K562 (cell line): ENCODE results near the gene COA5. TPM values are rescaled to one million over a fixed set of nuclear protein-coding genes. Genes with fewer than 3 reads are reported as not detected.

ENCODE experiments used
- CHCHD3 ChIP-seq: fragments of 250-450 bp; sonication (Bioruptor Pico); IDR thresholded peaks from 2 replicates; pipeline ENCODE4 v2.1.2; 2022; ENCODE audit warnings: mild to moderate bottlenecking
- HDAC8 ChIP-seq: fragments of 450-650 bp; IDR thresholded peaks from 2 replicates; pipeline ENCODE4 v1.6.1; 2016; ENCODE audit warnings: mild to moderate bottlenecking, missing genetic modification characterization, moderate library complexity, missing compliant biosample characterization
- HMGXB4 ChIP-seq: sonication (generic); formaldehyde crosslinking; IDR thresholded peaks from 2 replicates; pipeline ENCODE4 v1.8.1; 2023; ENCODE audit warnings: mild to moderate bottlenecking, missing genetic modification reagents
- NCOA6 ChIP-seq: fragments of 450-650 bp; IDR thresholded peaks from 2 replicates; pipeline ENCODE4 v1.6.1; 2017; ENCODE audit warnings: mild to moderate bottlenecking
- NFRKB ChIP-seq: fragments of 450-650 bp; IDR thresholded peaks from 2 replicates; pipeline ENCODE4 v1.6.1; 2016; ENCODE audit warnings: low read depth
- POLR2A ChIP-seq: fragments of 450-650 bp; conservative IDR thresholded peaks from 2 replicates; pipeline ENCODE4 v1.6.1; 2016
- TBP ChIP-seq: optimal IDR thresholded peaks from 2 replicates; pipeline ENCODE3; 2011; ENCODE audit warnings: low read depth, low read length, improper control_type of control experiment
- ZNF609 ChIP-seq: sonication (generic); formaldehyde crosslinking; IDR thresholded peaks from 2 replicates; pipeline ENCODE4 v1.8.1; 2023; ENCODE audit warnings: missing genetic modification reagents, mild to moderate bottlenecking, borderline replicate concordance
- polyA plus RNA-seq, 8 experiments: library from polyadenylated mRNA; depleted of rRNA in 4 of 8; stranded (reverse) in 5 of 8; unstranded in 3 of 8; fragments of >200 nt; fragmentation: Nextera tagmentation in 2 of 8; fragmentation: Illumina TruSeq in 1 of 8; extraction: Ambion mirVana in 2 of 8; extraction: Trizol in 1 of 8; gene quantifications; 2 replicates each; pipeline versions ENCODE4 v1.2.1 to v1.2.3, GENCODE V29; 2011 to 2014; ENCODE audit warnings: inconsistent platforms in 1 of 8, missing spikeins in 1 of 8
- total RNA-seq, 7 experiments: library from RNA; depleted of rRNA in 6 of 7; stranded (reverse); fragments of >200 nt in 6 of 7; fragmentation: Illumina TruSeq in 2 of 7; extraction: Trizol in 2 of 7; gene quantifications; 2 replicates each; pipeline versions ENCODE4 v1.2.1 to v1.2.3, GENCODE V29; 2011 to 2021; ENCODE audit warnings: low replicate concordance in 1 of 7
- TF ChIP-seq, protein P1 (sequence below): fragments of 250-450 bp; sonication (Bioruptor Pico); IDR thresholded peaks from 2 replicates; pipeline ENCODE4 v1.8.0; 2022; ENCODE audit warnings: moderate library complexity, mild to moderate bottlenecking, inconsistent platforms
- TF ChIP-seq, protein P2 (sequence below): fragments of 250-450 bp; sonication (Bioruptor Pico); IDR thresholded peaks from 2 replicates; pipeline ENCODE4 v1.8.0; 2022; ENCODE audit warnings: inconsistent platforms
- TF ChIP-seq, protein P3 (sequence below): sonication (generic); formaldehyde crosslinking; IDR thresholded peaks from 2 replicates; pipeline ENCODE4 v1.8.0; 2022; ENCODE audit warnings: mild to moderate bottlenecking, missing genetic modification reagents

Gene COA5
- total and polyA plus RNA-seq, 9 of the 15 experiments (the other 6 are each of a cell fraction or from before 2014, with no cell fraction given) = 17.9 to 77.6 (median 33.4) TPM

DNA sequence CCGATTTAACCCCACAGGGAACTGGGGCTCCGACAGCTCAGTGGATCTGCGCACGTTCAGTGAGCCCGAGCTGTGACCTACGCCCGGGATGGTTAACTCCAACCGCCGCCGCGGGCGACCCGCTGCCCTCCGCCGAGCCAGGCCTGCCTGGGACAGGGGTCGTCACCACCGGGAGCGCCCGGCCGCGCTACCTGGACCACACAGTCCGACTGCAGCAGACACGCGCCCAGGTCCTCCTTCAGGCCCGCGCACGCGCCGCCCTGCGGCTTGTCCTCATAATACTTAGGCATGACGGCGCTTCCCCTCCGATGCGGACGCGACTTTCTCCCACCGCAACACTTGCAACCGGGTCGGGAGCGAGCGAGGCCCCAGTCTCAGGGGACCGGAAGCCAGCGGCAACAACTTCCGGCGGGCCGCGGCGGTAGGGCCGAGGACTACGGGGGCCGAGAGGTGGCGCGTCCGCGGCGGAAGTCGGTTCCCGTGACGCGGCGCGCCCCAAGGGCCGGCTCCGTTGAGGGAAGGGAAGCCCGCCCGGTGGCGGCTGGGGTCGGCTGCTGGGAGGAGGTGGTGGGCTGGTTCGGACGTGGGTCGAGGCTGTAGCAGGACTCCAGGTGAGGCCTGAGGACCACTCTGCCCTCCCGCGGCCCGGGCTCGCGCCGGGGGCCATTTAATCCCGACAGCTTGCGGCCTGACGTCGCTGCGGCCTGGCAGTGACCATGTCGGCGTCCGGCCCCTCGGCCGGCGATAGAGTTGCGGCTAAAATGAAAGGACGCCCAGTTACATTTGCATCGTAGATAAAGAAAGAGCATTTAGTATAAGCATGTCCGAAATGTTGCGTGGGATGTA, at the start of gene COA5, which contains the start of gene UNC50 (continued):
- TF ChIP-seq ZNF609 (CRISPR knock-in tag) = no peak
- TF ChIP-seq, protein P1, sequence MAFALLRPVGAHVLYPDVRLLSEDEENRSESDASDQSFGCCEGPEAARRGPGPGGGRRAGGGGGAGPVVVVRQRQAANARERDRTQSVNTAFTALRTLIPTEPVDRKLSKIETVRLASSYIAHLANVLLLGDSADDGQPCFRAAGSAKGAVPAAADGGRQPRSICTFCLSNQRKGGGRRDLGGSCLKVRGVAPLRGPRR (CRISPR knock-in tag) = no peak
- TF ChIP-seq POLR2A = peak; percentile 94
- TF ChIP-seq, protein P2, sequence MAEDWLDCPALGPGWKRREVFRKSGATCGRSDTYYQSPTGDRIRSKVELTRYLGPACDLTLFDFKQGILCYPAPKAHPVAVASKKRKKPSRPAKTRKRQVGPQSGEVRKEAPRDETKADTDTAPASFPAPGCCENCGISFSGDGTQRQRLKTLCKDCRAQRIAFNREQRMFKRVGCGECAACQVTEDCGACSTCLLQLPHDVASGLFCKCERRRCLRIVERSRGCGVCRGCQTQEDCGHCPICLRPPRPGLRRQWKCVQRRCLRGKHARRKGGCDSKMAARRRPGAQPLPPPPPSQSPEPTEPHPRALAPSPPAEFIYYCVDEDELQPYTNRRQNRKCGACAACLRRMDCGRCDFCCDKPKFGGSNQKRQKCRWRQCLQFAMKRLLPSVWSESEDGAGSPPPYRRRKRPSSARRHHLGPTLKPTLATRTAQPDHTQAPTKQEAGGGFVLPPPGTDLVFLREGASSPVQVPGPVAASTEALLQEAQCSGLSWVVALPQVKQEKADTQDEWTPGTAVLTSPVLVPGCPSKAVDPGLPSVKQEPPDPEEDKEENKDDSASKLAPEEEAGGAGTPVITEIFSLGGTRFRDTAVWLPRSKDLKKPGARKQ = no peak
- 0 out of 2 replicates have a peak, but pooled peaks have one; percentile 8 for TF ChIP-seq NCOA6
- TF ChIP-seq CHCHD3 (CRISPR knock-in tag) = no peak
- peak; percentile 79 for TF ChIP-seq NFRKB
- TF ChIP-seq, protein P3, sequence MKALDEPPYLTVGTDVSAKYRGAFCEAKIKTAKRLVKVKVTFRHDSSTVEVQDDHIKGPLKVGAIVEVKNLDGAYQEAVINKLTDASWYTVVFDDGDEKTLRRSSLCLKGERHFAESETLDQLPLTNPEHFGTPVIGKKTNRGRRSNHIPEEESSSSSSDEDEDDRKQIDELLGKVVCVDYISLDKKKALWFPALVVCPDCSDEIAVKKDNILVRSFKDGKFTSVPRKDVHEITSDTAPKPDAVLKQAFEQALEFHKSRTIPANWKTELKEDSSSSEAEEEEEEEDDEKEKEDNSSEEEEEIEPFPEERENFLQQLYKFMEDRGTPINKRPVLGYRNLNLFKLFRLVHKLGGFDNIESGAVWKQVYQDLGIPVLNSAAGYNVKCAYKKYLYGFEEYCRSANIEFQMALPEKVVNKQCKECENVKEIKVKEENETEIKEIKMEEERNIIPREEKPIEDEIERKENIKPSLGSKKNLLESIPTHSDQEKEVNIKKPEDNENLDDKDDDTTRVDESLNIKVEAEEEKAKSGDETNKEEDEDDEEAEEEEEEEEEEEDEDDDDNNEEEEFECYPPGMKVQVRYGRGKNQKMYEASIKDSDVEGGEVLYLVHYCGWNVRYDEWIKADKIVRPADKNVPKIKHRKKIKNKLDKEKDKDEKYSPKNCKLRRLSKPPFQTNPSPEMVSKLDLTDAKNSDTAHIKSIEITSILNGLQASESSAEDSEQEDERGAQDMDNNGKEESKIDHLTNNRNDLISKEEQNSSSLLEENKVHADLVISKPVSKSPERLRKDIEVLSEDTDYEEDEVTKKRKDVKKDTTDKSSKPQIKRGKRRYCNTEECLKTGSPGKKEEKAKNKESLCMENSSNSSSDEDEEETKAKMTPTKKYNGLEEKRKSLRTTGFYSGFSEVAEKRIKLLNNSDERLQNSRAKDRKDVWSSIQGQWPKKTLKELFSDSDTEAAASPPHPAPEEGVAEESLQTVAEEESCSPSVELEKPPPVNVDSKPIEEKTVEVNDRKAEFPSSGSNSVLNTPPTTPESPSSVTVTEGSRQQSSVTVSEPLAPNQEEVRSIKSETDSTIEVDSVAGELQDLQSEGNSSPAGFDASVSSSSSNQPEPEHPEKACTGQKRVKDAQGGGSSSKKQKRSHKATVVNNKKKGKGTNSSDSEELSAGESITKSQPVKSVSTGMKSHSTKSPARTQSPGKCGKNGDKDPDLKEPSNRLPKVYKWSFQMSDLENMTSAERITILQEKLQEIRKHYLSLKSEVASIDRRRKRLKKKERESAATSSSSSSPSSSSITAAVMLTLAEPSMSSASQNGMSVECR (CRISPR knock-in tag) = peak; percentile 43
- peak; percentile 46; the same call in 1 of the 2 replicates for TF ChIP-seq HDAC8 (tag)
- TF ChIP-seq HMGXB4 = 0 out of 2 replicates have a peak, but pooled peaks have one; percentile 58
- TF ChIP-seq TBP = peak; percentile 86
